Measurements from ENCODE around the gene OR1L4. TPM values are rescaled to one million over a fixed set of nuclear protein-coding genes. Genes with fewer than 3 reads are reported as not detected.

Gene OR1L4
- total RNA-seq, 1 donor from 2014 or later, result not detected

- TF ChIP-seq CTCF (IDR thresholded peaks at IDR 0.05; ENCODE audit: unreplicated experiment), result no peak
- Mint-ChIP-seq H3K27ac (no peak within 1 kb of the TSS), H3K9me3 (ENCODE audit: low read depth) (peaks cover 66% of the 10 kb centered on the region), H3K36me3 (ENCODE audit: insufficient read depth) (no peaks in the 10 kb centered on the region), H3K4me3 (ENCODE audit: low read depth) (no peak within 1 kb of the TSS), H3K27me3 (no peaks in the 10 kb centered on the region), H3K4me1 (ENCODE audit: low read depth) (no peaks in the 10 kb centered on the region)
- DNase-seq (ENCODE audit: low spot score, unreplicated experiment), result no peak
Measured at GRCh38 chr9:122742003-122742402, 18.2 kb downstream of the OR1L4 start, which contains the start of gene OR1L6. OR1L6 (plus strand) TSS chr9:122742303; CDS start chr9:122749848, 7,545 bp downstream.

GRCh38 chr9:122754825-122755224 is 31.0 kb downstream of the OR1L4 start:
- Mint-ChIP-seq H3K9me3 (ENCODE audit: low read depth) (peaks cover 43% of the 10 kb centered on the region), H3K36me3 (ENCODE audit: insufficient read depth) (no peaks in the 10 kb centered on the region), H3K27me3 (no peaks in the 10 kb centered on the region), H3K4me1 (ENCODE audit: low read depth) (no peaks in the 10 kb centered on the region), H3K27ac (no peak overlapping the region), H3K4me3 (ENCODE audit: low read depth) (no peak overlapping the region)
- no peak for TF ChIP-seq CTCF (IDR thresholded peaks at IDR 0.05; ENCODE audit: unreplicated experiment)
- no peak for DNase-seq (ENCODE audit: low spot score, unreplicated experiment)

DNA sequence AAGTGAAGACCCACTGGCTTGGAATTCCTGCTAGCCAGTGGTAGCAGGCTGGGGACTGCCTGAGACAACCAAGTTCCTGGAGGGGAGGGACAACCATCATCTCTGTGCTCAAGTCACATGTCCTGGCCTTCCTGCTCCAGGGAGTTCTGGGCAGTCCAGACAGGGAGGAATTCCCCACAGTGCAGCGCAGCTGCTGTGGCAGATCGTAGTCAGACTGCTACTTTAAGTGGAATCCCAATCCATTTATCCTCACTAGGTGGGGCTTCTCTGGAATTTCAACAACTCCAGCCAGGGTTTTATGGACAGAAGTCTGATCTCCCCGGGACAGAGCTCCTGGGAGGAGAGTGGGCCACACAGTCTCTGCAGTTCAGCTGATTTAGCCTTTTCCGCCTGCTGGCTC is 44.0 kb downstream of the OR1L4 start:
- no peak for TF ChIP-seq CTCF (IDR thresholded peaks at IDR 0.05; ENCODE audit: unreplicated experiment)
- no peaks in the 10 kb centered on the region for H3K27me3 Mint-ChIP-seq
- no peak overlapping the region for H3K4me3 Mint-ChIP-seq (ENCODE audit: low read depth)
- DNase-seq (ENCODE audit: low spot score, unreplicated experiment), result no peak
- H3K27ac Mint-ChIP-seq, result no peak overlapping the region
- no peaks in the 10 kb centered on the region for H3K4me1 Mint-ChIP-seq (ENCODE audit: low read depth)
- peaks cover 43% of the 10 kb centered on the region for H3K9me3 Mint-ChIP-seq (ENCODE audit: low read depth)
- H3K36me3 Mint-ChIP-seq (ENCODE audit: insufficient read depth), result no peaks in the 10 kb centered on the region

Other genes starting within 250 kb of the OR1L4 start
- gene OR1J1, start 246.1 kb upstream of the OR1L4 start, total RNA-seq, result not detected in 2 replicates
- not detected in 2 replicates for gene OR1J2, start 213.2 kb upstream of the OR1L4 start, total RNA-seq
- gene OR1J4, start 204.8 kb upstream of the OR1L4 start, total RNA-seq, result not detected in 2 replicates
- gene OR1N1, start 196.7 kb upstream of the OR1L4 start, total RNA-seq, result not detected in 2 replicates
- gene OR1N2, start 170.9 kb upstream of the OR1L4 start, total RNA-seq, result not detected in 2 replicates
- gene OR1L8, start 140.6 kb upstream of the OR1L4 start, total RNA-seq, result not detected in 2 replicates
- not detected in 2 replicates for gene OR1Q1, start 109.3 kb upstream of the OR1L4 start, total RNA-seq
- gene OR1B1, start 66.4 kb upstream of the OR1L4 start, total RNA-seq, result not detected in 2 replicates
- not detected in 2 replicates for gene OR1L1, start 62.3 kb upstream of the OR1L4 start, total RNA-seq
- not detected in 2 replicates for gene OR1L3, start 48.9 kb upstream of the OR1L4 start, total RNA-seq
- not detected in 2 replicates for gene OR1L6, start 18.3 kb downstream of the OR1L4 start, total RNA-seq
- gene OR5C1, start 64.9 kb downstream of the OR1L4 start, total RNA-seq, result not detected in 2 replicates
- gene OR1K1, start 76.1 kb downstream of the OR1L4 start, total RNA-seq, result not detected in 2 replicates
- 31.2 and 33.3 TPM in 2 replicates for gene PDCL, start 104.6 kb downstream of the OR1L4 start, total RNA-seq
- 61.3 and 68.8 TPM in 2 replicates for gene RC3H2, start 181.4 kb downstream of the OR1L4 start, total RNA-seq
- 8.3 and 9.0 TPM in 2 replicates for gene ZBTB6, start 189.3 kb downstream of the OR1L4 start, total RNA-seq
- gene ZBTB26, start 207.5 kb downstream of the OR1L4 start, total RNA-seq, result 14.1 and 15.4 TPM in 2 replicates
- gene RABGAP1, start 217.0 kb downstream of the OR1L4 start, total RNA-seq, result 78.9 and 93.6 TPM in 2 replicates